HG03139 (cell line): ENCODE data around the gene DRICH1.
"Not testable (repeated sequence)": the region's sequence is repeated elsewhere in the genome, so short reads cannot be mapped to it uniquely, and the experiment has no call there.

Experiments used
- ATAC-seq: cut with Tn5 transposase; IDR thresholded peaks from one replicate; pipeline ENCODE4 v1.9.1; 2021; ENCODE audit not compliant: unreplicated experiment

The DRICH1 gene, protein sequence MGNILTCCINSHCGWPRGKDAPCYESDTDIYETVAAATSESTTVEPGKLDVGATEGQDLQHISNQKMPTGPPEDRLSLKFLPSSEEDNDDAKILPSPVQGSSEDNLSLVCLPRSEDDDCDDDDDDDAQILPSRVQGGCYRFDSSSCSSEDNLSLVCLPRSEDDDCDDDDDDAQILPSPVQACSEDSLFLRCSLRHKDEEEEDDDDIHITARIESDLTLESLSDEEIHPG

DNA sequence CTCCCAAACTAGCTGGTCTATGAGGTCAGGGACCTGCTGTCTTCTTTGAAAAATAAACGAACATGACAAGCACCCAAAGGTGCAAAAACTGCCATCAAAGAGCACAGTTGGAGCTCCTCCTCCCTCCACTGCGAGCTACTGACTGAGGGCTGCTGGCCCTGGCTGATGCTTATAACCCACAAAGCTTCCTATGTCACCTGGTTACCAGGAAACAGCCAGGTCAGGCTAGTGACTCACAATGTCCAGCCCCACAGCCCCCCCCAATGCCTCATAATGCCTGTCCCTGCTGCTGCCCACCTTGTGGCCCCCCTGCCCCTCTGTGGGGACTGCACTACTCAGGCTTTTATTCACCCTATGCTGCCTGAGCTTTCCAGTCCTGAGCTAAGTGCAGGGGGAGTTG, at the start of gene DRICH1:
Gene DRICH1 (minus strand): TSS at position 144 of the 400 bp plus-strand sequence. CDS start 298 bp downstream, outside the sequence.
- no peak for ATAC-seq

DNA sequence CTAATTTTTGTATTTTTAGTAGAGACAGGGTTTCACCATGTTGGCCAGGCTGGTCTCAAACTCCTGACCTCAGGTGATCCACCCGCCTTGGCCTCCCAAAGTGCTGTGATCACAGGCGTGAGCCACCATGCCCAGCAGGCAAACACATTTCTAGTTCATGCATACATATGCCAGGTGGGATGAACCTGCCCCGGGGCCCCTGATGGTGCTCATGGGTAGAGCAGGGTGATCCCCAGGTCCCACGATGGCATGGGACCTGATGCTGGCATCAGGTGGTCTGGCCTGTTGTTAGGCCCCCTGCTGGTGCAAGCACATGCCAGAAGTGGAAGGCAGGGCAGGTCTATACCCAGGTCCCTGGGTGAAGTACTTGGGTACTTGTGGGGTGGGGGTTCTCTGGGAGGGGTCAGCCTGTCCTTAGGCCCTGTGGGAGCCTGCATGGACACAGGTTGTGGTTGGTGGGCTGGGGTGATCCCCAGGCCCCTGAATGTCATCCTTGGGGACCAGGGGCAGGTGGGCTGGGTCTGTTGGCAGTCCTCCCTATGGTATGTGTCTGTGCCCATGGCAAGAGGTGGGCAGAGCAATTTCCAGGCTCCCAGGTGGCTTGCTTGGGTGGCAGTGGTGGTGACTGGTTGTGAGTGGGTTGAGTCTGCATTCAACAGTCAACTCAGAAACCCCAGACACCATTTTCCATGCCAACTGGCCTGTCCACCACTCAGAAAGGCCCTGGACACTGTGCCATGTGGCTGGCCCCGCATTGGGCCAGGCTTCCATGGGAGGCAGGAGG, 49.1 kb upstream of the DRICH1 start:
- ATAC-seq = no peak

DNA sequence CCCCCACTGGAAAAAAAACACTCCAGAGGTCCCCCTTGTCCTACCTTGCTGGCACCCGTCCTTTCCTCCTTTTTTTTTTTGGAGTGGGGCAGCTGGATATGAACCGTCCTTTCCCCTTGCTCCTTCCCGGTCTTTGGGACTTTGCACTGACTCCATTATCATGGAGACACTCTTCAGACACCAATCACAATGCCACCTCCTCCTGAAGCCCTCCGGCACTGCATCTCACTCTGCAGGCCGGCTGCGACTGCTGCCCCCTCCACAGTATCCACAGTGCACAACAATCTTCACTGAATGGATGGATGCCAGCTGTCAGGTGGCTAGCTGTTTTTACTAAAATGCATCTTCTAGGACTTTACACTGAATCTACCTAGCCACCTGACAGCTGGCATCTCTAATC, 46.0 kb upstream of the DRICH1 start:
- ATAC-seq = no peak

DNA sequence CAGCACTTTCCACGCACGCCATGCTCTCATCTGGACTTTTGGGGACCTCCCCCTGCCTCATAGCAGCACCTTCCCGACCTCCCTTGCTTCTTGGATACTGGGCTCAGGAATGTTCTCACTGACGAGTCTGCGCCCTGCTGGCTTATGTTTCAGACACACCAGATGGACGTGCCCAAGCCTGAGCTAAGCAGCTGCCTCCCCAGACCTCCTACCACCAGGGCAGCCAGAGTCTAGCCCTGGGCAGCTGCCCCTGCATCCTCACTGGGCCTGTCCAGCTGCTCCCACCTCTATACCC, 45.5 kb upstream of the DRICH1 start:
- no peak for ATAC-seq

DNA sequence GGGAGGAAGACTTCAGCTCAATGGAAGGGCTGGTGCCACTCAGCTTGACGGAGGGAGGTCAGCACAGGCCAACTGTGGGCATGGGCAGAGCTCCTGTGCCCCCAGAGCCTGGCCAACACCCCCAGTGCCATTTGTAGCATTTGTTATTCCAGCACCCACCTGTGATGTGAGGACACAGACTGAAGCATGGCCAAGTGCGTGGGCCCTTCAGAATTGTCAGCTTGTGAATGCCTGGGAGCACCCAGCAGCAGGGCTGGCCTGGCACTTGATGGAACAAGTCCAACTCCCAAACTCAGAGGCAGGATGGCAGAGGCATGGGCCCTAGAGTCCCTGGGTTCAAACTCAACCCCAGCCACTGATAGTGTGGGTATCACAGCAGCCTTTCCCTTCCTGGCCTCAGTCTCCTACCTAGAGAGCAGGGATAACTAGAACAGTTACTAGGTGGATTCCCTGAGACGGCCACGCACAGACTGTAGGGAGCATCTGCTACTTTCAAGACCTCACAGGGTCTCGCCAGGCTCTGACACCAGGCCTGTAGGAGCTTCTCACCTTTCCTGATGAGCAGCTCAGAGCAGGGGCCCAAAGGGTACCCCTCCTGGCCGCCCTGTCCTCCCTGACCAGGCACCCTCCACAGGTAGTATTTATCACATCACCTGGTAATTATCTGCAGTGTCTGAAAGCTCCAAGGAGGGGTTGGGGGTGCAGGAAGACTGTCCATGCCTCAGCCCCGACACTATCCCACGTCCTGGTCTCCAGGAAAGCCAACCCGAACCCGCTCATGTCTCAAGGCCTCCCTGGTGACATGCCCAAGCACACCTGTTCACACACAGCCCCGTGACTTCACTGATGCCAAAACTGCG, 45.0 kb upstream of the DRICH1 start:
- not testable (repeated sequence) for ATAC-seq

DNA sequence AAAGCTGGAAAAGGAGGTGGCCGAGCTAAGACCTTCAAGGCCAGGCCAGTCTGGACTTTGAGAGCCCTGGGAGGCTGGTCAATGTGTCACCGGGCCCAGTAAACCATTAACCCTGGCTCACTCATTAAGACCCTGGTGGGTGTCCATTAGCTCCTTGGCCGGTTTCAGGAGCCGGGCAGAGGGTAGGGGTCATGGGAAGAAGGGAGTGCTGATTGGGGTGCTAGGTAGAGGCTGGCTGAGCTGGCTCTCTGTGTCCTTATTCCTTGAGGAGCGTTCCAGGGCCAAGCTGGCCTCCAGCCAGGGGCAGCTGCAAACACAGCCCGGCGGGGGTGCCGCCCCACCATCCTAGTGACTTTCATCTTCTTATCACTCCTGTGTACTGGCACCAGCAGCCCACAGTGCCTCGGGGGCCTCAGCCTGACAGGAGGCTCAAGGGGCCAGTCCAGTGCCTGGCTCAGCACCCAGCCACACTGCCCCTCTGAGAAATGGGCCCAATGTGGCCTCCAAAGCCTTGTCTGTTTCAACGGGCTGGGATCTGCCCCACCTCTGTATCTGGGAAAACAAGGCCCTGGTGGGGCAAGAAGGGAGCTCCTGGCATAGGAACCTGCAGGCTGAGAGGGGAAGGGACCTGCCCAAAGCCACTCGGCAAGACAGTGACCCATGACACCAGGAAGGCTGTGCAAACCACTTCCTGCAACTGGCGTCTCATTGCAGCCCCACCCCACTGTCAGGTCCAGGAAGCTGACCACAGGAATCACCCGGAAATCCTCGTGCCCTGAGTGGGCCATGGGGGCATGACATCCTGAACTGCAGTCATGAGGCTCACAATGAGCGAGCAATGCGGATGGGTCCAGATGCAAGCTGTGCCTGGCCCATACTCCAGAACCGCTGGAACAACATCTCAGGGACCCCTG, 43.6 kb upstream of the DRICH1 start:
- no peak for ATAC-seq

DNA sequence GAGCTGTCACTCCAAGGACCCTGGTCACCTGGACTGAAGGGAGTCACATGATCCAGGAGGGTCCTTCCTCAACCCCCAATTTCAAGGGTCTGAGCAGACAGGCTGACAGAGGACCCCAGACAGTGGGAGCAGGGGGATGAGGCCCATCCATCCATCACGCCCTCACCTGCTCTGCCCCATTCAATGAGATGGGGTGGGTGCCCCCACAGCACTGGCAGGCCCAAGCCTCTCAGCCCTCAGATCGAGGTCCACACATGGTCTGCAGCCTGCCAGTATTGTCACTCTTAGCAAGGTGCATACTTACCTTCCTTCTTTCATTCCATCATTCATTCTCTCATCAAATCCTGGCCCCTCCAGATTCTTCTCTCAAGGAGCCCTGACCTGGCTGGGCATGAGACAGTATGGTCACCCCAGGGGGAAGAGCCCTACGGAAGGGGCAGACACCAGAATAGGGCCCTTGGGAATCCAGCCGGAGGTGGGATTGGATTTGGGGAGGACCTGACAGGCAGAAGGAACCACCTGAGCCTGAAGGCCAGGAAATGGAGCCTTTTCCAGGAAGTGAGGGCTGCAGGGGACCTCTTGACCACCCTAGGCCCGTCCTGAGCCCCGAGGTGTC, 42.9 kb upstream of the DRICH1 start:
- ATAC-seq = not testable (repeated sequence)

DNA sequence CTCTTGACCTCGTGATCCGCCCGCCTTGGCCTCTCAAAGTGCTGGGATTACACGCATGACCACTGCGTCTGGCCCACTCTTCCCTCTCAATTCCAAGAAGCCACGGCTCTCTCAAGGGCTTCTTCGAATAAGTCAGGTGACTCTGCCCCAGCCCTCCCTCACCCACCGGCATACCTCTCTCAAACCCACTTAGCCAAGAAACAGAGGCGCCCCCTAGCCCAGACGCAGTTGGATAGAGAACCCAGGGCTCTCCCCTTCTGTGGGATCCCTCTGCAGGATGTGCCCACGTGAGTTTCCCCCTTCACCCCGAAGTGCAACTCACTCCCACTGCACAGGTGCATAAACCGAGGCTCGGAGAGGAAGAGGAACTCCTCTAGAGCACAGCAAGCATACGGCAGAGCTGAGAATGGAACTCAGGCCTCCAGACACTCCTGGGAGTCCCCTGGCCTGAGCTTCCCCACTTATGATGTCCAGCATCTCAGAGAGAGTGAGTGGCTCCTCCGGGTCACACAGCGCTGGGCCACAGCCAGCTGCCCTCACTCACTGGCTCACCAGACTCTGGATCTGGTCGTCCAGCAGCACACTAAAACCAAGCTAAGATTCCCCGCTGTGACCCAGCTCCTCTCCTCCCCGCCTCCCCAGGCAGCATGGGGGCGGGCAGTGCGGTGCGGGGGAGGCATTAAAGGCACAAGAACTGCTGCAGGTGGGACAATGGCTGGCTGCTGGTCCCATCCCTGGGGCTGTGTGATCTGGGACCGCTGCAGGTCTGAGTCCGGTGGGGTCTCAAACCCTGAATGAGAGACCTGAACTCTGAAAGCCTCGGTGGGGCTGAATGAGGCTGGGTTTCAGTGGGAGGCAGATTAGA, 41.9 kb upstream of the DRICH1 start:
- no peak for ATAC-seq

DNA sequence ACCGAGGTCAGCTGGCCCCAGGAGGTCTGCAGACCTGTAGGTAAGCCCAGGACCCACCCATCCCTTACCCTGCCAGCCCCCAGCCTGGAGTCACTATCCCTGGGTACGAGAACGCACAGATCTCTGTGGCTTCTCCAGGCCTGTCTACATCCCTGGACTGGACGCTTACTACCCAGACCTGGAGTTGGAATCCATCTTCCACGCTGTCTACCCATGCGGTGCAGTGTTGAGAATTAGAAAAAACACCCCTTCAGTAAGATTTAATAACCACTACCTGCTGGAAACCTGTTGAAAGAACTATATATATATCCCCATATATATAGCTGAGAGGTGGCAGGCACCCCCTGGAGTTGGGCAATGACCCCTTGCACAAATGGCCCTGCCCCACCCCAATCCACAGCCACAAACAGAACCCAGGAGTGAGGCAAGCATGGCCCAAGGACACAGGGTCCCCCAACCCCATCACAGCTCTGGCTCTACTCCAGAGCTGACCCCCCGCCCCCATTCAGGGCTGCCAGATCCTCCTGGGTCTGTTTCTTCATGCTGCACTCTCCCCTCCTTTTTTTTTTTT, 41.0 kb upstream of the DRICH1 start:
- ATAC-seq = no peak

DNA sequence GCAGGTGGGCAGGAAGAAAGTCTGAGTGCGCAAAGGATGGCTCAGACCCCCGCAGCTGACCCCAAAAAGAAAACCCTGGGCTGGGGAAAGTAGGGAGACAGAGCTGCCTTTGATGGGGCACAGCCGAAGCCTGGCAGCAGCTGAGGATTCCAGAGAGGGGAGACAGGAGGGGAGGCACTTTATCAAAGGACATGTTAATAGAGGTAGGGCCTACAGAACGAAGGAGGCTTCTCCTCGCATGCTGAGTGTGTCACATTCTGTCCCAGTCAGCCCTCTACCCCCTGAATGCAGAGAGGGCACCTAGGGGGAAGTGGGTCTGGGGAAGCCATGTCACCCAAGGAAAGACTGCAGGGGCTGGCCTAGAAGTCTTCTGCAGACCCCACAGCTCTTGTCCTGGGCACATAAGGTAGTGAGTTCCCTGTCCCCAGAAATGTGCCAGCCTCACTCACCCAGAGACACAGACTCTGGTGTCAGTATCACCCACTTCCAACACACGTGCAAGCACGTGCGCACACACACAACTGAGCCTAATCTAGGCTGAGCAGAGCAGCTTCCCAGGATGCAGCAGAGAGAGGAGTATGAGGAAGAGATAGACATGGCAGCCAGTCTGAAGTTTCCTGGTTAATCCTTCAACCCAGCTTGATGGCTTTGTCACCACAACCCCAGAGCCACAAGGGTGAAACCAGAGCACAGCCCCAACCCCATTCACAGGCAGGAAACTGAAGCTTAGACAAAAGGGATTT, 40.4 kb upstream of the DRICH1 start:
- ATAC-seq = not testable (repeated sequence)

DNA sequence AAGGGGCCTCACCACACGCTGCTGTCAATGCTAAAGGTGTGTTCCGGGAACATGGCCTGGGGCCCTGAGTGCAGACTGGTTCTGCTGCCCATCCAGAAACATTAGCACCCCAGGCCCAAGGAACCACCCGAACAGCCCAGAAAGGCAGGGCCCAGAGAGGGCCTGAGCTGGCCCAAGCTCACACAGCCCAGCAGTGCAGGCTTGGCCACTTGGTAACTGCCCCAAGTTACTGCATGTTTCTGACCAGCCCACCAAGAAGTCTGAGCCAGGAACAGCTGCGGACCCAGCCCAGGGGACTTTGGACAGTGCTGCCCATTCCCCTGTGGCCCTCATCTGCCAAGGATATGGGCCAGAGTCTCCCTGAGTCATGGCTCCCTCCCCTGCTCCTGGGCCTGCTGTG, 39.3 kb upstream of the DRICH1 start:
- ATAC-seq = not testable (repeated sequence)

DNA sequence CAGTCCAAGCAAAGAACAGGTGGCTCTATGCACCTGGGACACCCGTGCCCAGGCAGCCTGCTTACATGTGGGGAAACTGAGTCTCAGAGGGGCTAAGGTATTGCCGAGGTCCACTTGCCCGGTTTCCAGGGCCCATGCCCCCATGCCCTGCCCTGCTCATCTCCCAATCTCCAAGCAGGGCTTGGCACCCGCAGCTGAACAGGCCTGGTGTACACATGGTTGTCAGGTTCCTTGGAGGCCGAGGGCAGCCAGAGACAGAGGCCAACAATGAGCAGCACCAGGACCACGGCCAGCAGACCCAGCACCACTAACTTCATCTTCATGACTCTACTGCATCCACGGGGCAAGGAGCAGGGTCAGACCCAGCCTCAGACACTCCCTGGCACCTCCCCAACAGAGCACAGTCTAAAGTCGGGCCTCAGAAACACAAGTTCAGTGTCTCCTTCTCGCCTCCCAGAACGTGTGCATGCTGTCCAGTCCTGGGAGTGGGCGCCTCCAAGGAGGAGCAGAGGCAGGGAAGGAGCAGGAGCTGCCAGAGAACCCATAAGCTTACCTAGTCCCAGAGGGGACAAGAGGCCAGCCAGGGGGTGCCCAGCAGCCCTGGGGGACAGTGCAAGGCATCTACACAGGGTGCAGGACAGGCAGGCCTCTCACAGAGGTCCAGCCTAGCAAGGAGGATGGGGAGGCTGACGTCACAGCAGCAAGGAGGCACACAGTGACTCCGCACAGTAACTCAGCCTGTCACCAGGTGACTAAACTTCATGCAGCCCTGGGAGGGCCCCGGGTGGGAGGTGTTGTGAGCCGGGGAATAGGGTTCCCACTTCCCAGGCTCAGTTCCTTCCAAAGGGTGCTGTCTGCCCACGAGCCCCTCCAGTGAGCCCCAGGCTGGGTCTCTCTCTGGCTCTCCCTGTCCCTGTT, 38.5 kb upstream of the DRICH1 start:
- ATAC-seq = no peak

DNA sequence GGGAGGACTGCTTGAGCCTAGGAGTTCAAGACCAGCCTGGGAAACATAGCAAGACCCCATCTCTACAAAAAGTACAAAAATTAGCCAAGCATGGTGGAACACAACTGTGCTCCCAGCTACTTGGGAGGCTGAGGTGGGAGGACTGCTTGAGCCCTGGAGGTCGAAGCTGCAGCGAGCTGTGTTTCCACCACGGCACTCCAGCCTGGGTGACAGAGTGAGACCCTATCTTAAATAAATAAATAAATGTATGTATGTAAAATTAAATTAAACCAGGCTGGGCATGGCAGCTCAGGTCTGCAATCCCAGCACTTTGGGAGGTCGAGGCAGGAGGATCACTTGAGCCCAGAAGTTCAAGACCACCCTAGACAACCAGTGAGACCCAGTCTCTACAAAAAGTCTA, 28.3 kb upstream of the DRICH1 start:
- ATAC-seq = not testable (repeated sequence)

DNA sequence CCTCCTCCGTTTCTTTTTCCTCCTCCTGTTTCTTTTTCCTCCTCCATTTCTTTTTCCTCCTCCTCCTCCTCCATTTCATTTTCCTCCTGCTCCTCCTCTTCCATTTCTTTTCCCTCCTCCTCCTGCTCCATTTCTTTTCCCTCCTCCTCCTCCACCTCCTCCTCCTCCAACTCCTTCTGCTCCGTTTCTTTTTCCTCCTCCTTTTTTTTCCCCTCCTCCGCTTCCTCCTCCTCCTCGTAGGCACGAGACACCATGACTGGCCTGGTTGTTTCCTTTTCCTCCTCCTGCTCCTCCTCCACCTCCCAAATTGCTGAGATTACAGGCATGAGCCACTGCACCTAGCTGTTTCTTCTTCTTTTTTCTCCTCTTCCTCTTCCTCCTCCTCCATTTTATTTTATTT, 25.6 kb upstream of the DRICH1 start:
- ATAC-seq = no peak

DNA sequence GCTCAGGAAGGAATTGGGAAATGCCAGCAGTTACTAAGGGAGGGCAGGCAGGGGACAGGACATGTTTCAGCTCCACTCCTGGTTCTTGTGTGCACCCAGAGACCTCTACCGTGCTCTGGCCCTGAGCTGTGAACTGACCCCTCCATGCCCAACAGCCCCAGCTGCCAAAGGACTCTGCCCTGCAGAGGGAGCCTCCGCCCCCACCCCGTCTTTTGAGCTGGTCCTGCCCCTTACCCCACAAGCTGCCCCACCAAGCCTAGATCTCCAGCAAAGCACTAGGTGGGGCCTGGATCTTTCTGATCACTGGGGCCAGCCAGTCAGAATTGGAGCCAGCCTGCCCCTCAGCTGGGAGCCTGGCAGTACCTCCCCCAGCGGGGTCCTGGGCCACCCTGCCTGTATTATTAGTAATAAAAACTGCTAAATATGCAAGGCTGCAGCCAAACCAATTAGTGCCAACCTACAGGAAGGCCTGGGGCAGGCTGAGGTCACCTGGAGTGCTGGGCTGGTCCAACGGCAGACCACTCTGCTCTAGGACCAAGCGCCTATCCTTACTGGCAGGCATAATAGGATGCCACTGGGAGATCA, 23.9 kb upstream of the DRICH1 start:
- no peak for ATAC-seq

DNA sequence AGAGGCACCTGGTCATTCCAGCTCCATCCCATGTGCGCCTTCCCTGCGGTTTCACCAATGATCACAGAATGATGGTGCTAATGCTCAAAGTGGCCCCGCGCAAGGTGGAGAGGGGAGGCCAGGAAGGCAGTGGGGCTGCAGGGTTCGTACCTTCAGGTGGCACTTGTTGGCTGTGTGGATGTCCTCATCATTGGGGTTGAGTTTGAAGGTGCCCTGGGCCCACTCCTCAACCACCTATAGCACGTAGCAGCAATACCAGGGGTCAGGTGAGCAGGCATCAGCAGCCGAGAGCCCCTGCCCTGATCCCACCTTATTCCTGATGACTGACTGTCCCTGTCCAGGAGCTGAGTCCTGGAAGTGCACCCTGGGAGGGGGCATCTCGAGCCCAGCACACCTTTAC, 20.6 kb upstream of the DRICH1 start:
- ATAC-seq = no peak

DNA sequence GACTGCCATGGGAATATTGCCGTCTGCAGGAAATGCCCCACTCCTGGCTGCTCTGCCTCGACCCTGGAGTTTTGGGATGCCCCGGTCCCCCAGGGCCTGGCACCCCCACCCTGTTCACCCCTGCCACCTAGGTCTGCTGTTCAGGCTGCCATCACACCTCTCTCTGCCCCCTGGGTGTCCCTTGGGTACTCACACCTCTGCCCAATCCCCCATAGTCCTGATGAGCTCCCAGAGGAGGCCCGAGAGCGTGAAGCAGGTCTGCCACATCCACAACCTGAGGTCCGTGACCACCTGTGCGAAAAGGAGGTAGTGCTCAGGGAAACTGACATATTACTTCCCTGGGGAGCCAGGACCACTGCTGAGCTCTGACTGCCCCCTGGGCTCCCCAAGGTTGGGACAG, 20.2 kb upstream of the DRICH1 start:
- no peak for ATAC-seq
